Aorta (tissue), 5 donors: ENCODE measurements around the gene KIAA1671. TPM values are rescaled to one million over a fixed set of nuclear protein-coding genes. Genes with fewer than 3 reads are reported as not detected.
A peak's percentile ranks its signal among the peaks of the same experiment; 100 is the strongest.

Source experiments
- ATAC-seq: fragments of 200-7000 bp; cut with Tn5 transposase; one replicate; pipeline ENCODE4 v1.9.1; 2022; ENCODE audit warnings: moderate library complexity; ENCODE audit not compliant: low FRiP score
- DNase-seq, 2 donors: peaks; one replicate each; pipeline ENCODE4 v3.0.0-alpha.2; 2020
- H3K27ac ChIP-seq, 2 donors: one replicate each; pipeline ENCODE4 v1.5.1; 2013; ENCODE audit warnings: low read length in 2 of 2, mild to moderate bottlenecking in 2 of 2, moderate library complexity in 2 of 2, control low read depth in 1 of 2, inconsistent platforms in 1 of 2, low read depth in 1 of 2
- H3K27me3 ChIP-seq, 2 donors: one replicate each; pipeline ENCODE4 v1.6.1; 2013; ENCODE audit warnings: control low read depth in 1 of 2, low read length in 1 of 2, mild to moderate bottlenecking in 1 of 2, moderate library complexity in 1 of 2; ENCODE audit not compliant: insufficient read depth in 2 of 2, control insufficient read depth in 1 of 2
- H3K36me3 ChIP-seq, 2 donors: one replicate each; pipeline ENCODE4 v1.6.1; 2013; ENCODE audit warnings: control low read depth in 1 of 2, low read length in 1 of 2, mild to moderate bottlenecking in 1 of 2; ENCODE audit not compliant: insufficient read depth in 2 of 2, control insufficient read depth in 1 of 2
- H3K4me1 ChIP-seq, 2 donors: one replicate each; pipeline ENCODE4 v1.6.1; 2013; ENCODE audit warnings: low read length in 2 of 2, control low read depth in 1 of 2, mild to moderate bottlenecking in 1 of 2, moderate library complexity in 1 of 2; ENCODE audit not compliant: insufficient read depth in 2 of 2, control insufficient read depth in 1 of 2
- H3K4me3 ChIP-seq, 2 donors: one replicate each; pipeline ENCODE4 v1.5.1; 2013; ENCODE audit warnings: low read length in 2 of 2, control low read depth in 1 of 2, mild to moderate bottlenecking in 1 of 2
- H3K9me3 ChIP-seq: one replicate; pipeline ENCODE4 v1.6.1; 2013; ENCODE audit warnings: mild to moderate bottlenecking, low read length; ENCODE audit not compliant: control insufficient read depth
- WGBS, 2 donors: extraction: QIAGEN DNeasy Blood & Tissue Kit; methylation state at CpG; one replicate each; pipeline ENCODE4 v1.1.7; 2013; 5-methylcytosine and 5-hydroxymethylcytosine counted together
- intact Hi-C, 2 donors: fragments of 100-400 bp; cut with DNase I; formaldehyde crosslinking; loops; one replicate each; pipeline versions ENCODE4 v1.14.2 to v1.15.0; 2022
- polyA plus RNA-seq, 2 donors: library from polyadenylated mRNA; stranded (reverse); fragments of 200-250 nt; gene quantifications; one replicate each; pipeline ENCODE4 v1.2.3, GENCODE V29; 2013
- total RNA-seq, 2 donors: library from RNA; stranded (reverse); fragmentation: NEBNext Ultra II Directional; extraction: Animal tissue kit (Norgen Biotek cat#: 25700); gene quantifications; one replicate each; pipeline ENCODE4 v1.2.1, GENCODE V29; 2021
- donor health status: healthy with polysubstance abuse.
- donor health status: Bipolar disorder and iron deficiency.
- donor health status: DM: no; HTN: no; CAD: no.
- donor health status: DM: no; HTN: no; CAD: no.
- donor health status: DM: yes; HTN: yes; CAD: no.

The KIAA1671 gene
- total and polyA plus RNA-seq, 4 donors: 11.5 to 93.3 (median 36.2) TPM

GRCh38 chr22:25029181-25029580 is 76.7 kb downstream of the KIAA1671 start:
- H3K27ac ChIP-seq: no peak overlapping the region

GRCh38 chr22:25030636-25031035 is 78.1 kb downstream of the KIAA1671 start:
- Histone ChIP-seq H3K9me3 (no peaks in the 10 kb centered on the region), H3K4me1 (no peaks in the 10 kb centered on the region), H3K27me3 (no peaks in the 10 kb centered on the region), H3K4me3 (no peak overlapping the region), H3K36me3 (no peaks in the 10 kb centered on the region), H3K27ac (no peak overlapping the region)
- no peak for DNase-seq
- intact Hi-C loops: no loop called here
- peak; percentile 27 for ATAC-seq
- 42 to 47% methylated on average over 7 of the region's 7 CpGs for WGBS, 2 donors

More at GRCh38 chr22:25029181-25029580, 76.7 kb downstream of the KIAA1671 start:
- H3K4me3 ChIP-seq: no peak overlapping the region
- no peaks in the 10 kb centered on the region for H3K9me3 ChIP-seq
- ATAC-seq (no peak), DNase-seq (no peak)
- 95 to 97% methylated on average over 18 of the region's 18 CpGs for WGBS, 2 donors
- intact Hi-C loops: loop anchor here in 1 of 2 donors (5.0 kb wide), 1 partner anchor 77 kb away; the partner anchor contains the start of gene KIAA1671
- H3K27me3 ChIP-seq: no peaks in the 10 kb centered on the region
- no peaks in the 10 kb centered on the region for H3K36me3 ChIP-seq
- H3K4me1 ChIP-seq: no peaks in the 10 kb centered on the region

GRCh38 chr22:25032066-25032465 is 79.5 kb downstream of the KIAA1671 start:
- intact Hi-C loops: no loop called here
- WGBS, 2 donors: 80 to 88% methylated on average over 2 of the region's 2 CpGs

GRCh38 chr22:25035715-25036114 is 83.2 kb downstream of the KIAA1671 start:
- WGBS, 2 donors: 100% methylated on average over 2 of the region's 2 CpGs

More at GRCh38 chr22:25032066-25032465, 79.5 kb downstream of the KIAA1671 start:
- H3K4me1 ChIP-seq: no peaks in the 10 kb centered on the region
- ATAC-seq (no peak), DNase-seq (no peak)
- no peaks in the 10 kb centered on the region for H3K36me3 ChIP-seq
- H3K27ac ChIP-seq: no peak overlapping the region
- H3K4me3 ChIP-seq: no peak overlapping the region
- H3K9me3 ChIP-seq: no peaks in the 10 kb centered on the region
- no peaks in the 10 kb centered on the region for H3K27me3 ChIP-seq

GRCh38 chr22:25038239-25038638 is 85.7 kb downstream of the KIAA1671 start:
- Histone ChIP-seq H3K4me1 (no peaks in the 10 kb centered on the region), H3K9me3 (no peaks in the 10 kb centered on the region), H3K4me3 (no peak overlapping the region), H3K27me3 (no peaks in the 10 kb centered on the region), H3K27ac (no peak overlapping the region), H3K36me3 (no peaks in the 10 kb centered on the region)
- DNase-seq (peak in 1 of 2 donors; percentile 14), ATAC-seq (no peak)
- WGBS, 2 donors: 92 to 95% methylated on average over 8 of the region's 8 CpGs
- intact Hi-C loops: no loop called here

More at GRCh38 chr22:25035715-25036114, 83.2 kb downstream of the KIAA1671 start:
- intact Hi-C loops: no loop called here
- Histone ChIP-seq H3K4me1 (no peaks in the 10 kb centered on the region), H3K27me3 (no peaks in the 10 kb centered on the region), H3K36me3 (no peaks in the 10 kb centered on the region), H3K4me3 (no peak overlapping the region), H3K9me3 (no peaks in the 10 kb centered on the region), H3K27ac (no peak overlapping the region)
- no peak for ATAC-seq
- DNase-seq: no peak

GRCh38 chr22:25038771-25039170 is 86.3 kb downstream of the KIAA1671 start:
- H3K4me1 ChIP-seq: no peaks in the 10 kb centered on the region
- H3K36me3 ChIP-seq: no peaks in the 10 kb centered on the region
- no peak overlapping the region for H3K27ac ChIP-seq
- H3K27me3 ChIP-seq: no peaks in the 10 kb centered on the region
- WGBS, 2 donors: 94% methylated on average over 15 of the region's 15 CpGs
- peak in 1 of 2 donors; percentile 65 for DNase-seq
- no peaks in the 10 kb centered on the region for H3K9me3 ChIP-seq
- H3K4me3 ChIP-seq: no peak overlapping the region
- intact Hi-C loops: no loop called here
- ATAC-seq: no peak

- ATAC-seq (no peak), DNase-seq (no peak)
- Histone ChIP-seq H3K4me1 (no peaks in the 10 kb centered on the region), H3K27ac (no peak overlapping the region), H3K4me3 (no peak overlapping the region), H3K27me3 (no peaks in the 10 kb centered on the region), H3K36me3 (no peaks in the 10 kb centered on the region), H3K9me3 (no peaks in the 10 kb centered on the region)
- 92 to 93% methylated on average over 17 of the region's 17 CpGs for WGBS, 2 donors
- intact Hi-C loops: no loop called here
These were observed 86.7 kb downstream of the KIAA1671 start for GRCh38 chr22:25039255-25039654.

GRCh38 chr22:25039754-25040153 is 87.2 kb downstream of the KIAA1671 start:
- WGBS, 2 donors: 90 to 91% methylated on average over 13 to 14 of the region's 14 CpGs
- Histone ChIP-seq H3K9me3 (no peaks in the 10 kb centered on the region), H3K4me3 (no peak overlapping the region), H3K36me3 (no peaks in the 10 kb centered on the region), H3K4me1 (no peaks in the 10 kb centered on the region), H3K27ac (no peak overlapping the region), H3K27me3 (no peaks in the 10 kb centered on the region)
- ATAC-seq (no peak), DNase-seq (no peak)
- intact Hi-C loops: loop anchor here in 1 of 2 donors (10.0 kb wide), 1 partner anchor 275 kb away; no protein-coding TSS in a partner anchor

GRCh38 chr22:25045159-25045558 is 92.6 kb downstream of the KIAA1671 start:
- Histone ChIP-seq H3K9me3 (no peaks in the 10 kb centered on the region), H3K36me3 (no peaks in the 10 kb centered on the region), H3K4me1 (no peaks in the 10 kb centered on the region), H3K27me3 (no peaks in the 10 kb centered on the region), H3K27ac (no peak overlapping the region), H3K4me3 (no peak overlapping the region)
- intact Hi-C loops: loop anchor here in 1 of 2 donors (5.0 to 10.0 kb wide), 2 partner anchors 108 to 280 kb away; no protein-coding TSS in a partner anchor
- 83 to 84% methylated on average over 2 of the region's 2 CpGs for WGBS, 2 donors
- DNase-seq: no peak
- ATAC-seq: no peak
